A549 (cell line): ENCODE data around the gene GLP2R. TPM values are rescaled to one million over a fixed set of nuclear protein-coding genes. Genes with fewer than 3 reads are reported as not detected.
A peak's percentile ranks its signal among the peaks of the same experiment; 100 is the strongest.

Experiments used
- ATAC-seq, 2 experiments: fragments of 200-7000 bp in 1 of 2; fragments of >200 bp in 1 of 2; cut with Nextera tagmentation in 1 of 2; cut with Tn5 transposase in 1 of 2; 3 replicates each; pipeline versions ENCODE4 v1.8.0 to v1.9.1; 2018 to 2020; ENCODE audit warnings: mild to moderate bottlenecking in 1 of 2, moderate library complexity in 1 of 2
- CTCF ChIA-PET: fragments of 300-600 bp; sonication (Branson Sonifier 250); formaldehyde crosslinking; extraction: SDS; loops from one replicate; lab custom pipeline; 2021; ENCODE audit warnings: antibody characterized with exemption, inconsistent platforms; lab: Yijun Ruan, JAX
- POLR2A ChIA-PET: fragments of 350-600 bp; formaldehyde crosslinking; extraction: SDS; loops from one replicate; lab custom pipeline; 2021; ENCODE audit warnings: antibody characterized with exemption, inconsistent platforms; lab: Yijun Ruan, JAX
- DNase-seq, 2 experiments: peaks; one replicate each; pipeline versions ENCODE4 v3.0.0 to v3.0.0-alpha.2; 2011 to 2016; ENCODE audit warnings: low read depth in 1 of 2, low spot score in 1 of 2
- FAIRE-seq: peaks from 2 replicates; lab custom pipeline; 2011; peaks lifted over from hg19 to GRCh38; lab: Jason Lieb, UNC
- H3K27ac ChIP-seq, 2 experiments: fragments of >200 bp; sonication (Bioruptor Twin); formaldehyde crosslinking; 3 replicates each; pipeline ENCODE4 v1.5.1; 2016 to 2017
- H3K4me1 ChIP-seq: fragments of >200 bp; sonication (Bioruptor Twin); formaldehyde crosslinking; 3 replicates; pipeline ENCODE4 v1.6.1; 2016
- H3K4me2 ChIP-seq: fragments of >200 bp; sonication (Bioruptor Twin); formaldehyde crosslinking; 3 replicates; pipeline ENCODE4 v1.6.1; 2016
- H3K4me3 ChIP-seq: fragments of >200 bp; sonication (Bioruptor Twin); formaldehyde crosslinking; 3 replicates; pipeline ENCODE4 v1.5.1; 2016
- H3K9me3 ChIP-seq: fragments of >200 bp; sonication (Bioruptor Twin); formaldehyde crosslinking; 3 replicates; pipeline ENCODE4 v1.6.1; 2016
- BCL3 ChIP-seq: fragments of >200 bp; sonication (Bioruptor Twin); formaldehyde crosslinking; IDR thresholded peaks from 3 replicates; pipeline ENCODE4 v1.6.1; 2016
- CBX2 ChIP-seq: fragments of 200-600 bp; sonication (generic); IDR thresholded peaks from 2 replicates; pipeline ENCODE4 v1.6.1; 2016; ENCODE audit warnings: low read depth, mild to moderate bottlenecking, borderline replicate concordance
- CHD4 ChIP-seq: fragments of 200-600 bp; sonication (generic); IDR thresholded peaks from 2 replicates; pipeline ENCODE4 v1.6.1; 2016; ENCODE audit warnings: antibody characterized with exemption, mild to moderate bottlenecking, borderline replicate concordance
- EHMT2 ChIP-seq: fragments of 200-600 bp; sonication (generic); IDR thresholded peaks from 2 replicates; pipeline ENCODE4 v1.6.1; 2016; ENCODE audit warnings: antibody characterized with exemption, low read depth, mild to moderate bottlenecking, moderate library complexity
- FOSB ChIP-seq: fragments of 250-450 bp; sonication (Bioruptor Pico); IDR thresholded peaks from 2 replicates; pipeline ENCODE4 v1.5.0; 2020; ENCODE audit warnings: mild to moderate bottlenecking, moderate library complexity
- FOSL2 ChIP-seq, 2 experiments: fragments of 450-650 bp in 1 of 2; fragments of >200 bp in 1 of 2; sonication (Bioruptor Twin) in 1 of 2; formaldehyde crosslinking; IDR thresholded peaks; 2 replicates each; pipeline versions ENCODE4 v1.5.0 to v1.6.1; 2016 to 2020; ENCODE audit warnings: mild to moderate bottlenecking in 1 of 2, moderate library complexity in 1 of 2
- FOXS1 ChIP-seq: fragments of 250-450 bp; sonication (Bioruptor Pico); IDR thresholded peaks from 2 replicates; pipeline ENCODE4 v1.5.0; 2020; ENCODE audit warnings: mild to moderate bottlenecking, moderate library complexity
- GATA3 ChIP-seq: IDR thresholded peaks from 2 replicates; pipeline ENCODE4 v1.6.1; 2012; ENCODE audit warnings: borderline replicate concordance
- HEYL ChIP-seq: fragments of 250-450 bp; sonication (Bioruptor Pico); IDR thresholded peaks from 2 replicates; pipeline ENCODE4 v1.8.0; 2021; ENCODE audit warnings: mild to moderate bottlenecking, moderate library complexity
- NPAS2 ChIP-seq: fragments of 250-450 bp; sonication (Bioruptor Pico); IDR thresholded peaks from 2 replicates; pipeline ENCODE4 v1.8.0; 2022; ENCODE audit warnings: mild to moderate bottlenecking, moderate library complexity, borderline replicate concordance
- POLR2A ChIP-seq: IDR thresholded peaks from 2 replicates; pipeline ENCODE4 v1.6.1; 2012; ENCODE audit warnings: mild to moderate bottlenecking, low read length
- RAD21 ChIP-seq, 2 experiments: fragments of >200 bp in 1 of 2; sonication (Bioruptor Twin) in 1 of 2; formaldehyde crosslinking in 1 of 2; IDR thresholded peaks in 1 of 2; conservative IDR thresholded peaks in 1 of 2; 2 replicates in 1 of 2; 3 replicates in 1 of 2; pipeline ENCODE4 v1.6.1; 2012 to 2018; ENCODE audit warnings: inconsistent platforms in 1 of 2
- RCOR1 ChIP-seq: fragments of 150-350 bp; IDR thresholded peaks from 2 replicates; pipeline ENCODE4 v1.6.1; 2014; ENCODE audit warnings: antibody characterized with exemption, low read length, low read depth
- RFX5 ChIP-seq: fragments of 450-650 bp; IDR thresholded peaks from 2 replicates; pipeline ENCODE4 v1.7.1; 2014; ENCODE audit warnings: antibody characterized with exemption, mild to moderate bottlenecking, moderate library complexity
- TFCP2L1 ChIP-seq: fragments of 250-450 bp; sonication (Bioruptor Pico); IDR thresholded peaks from 2 replicates; pipeline ENCODE4 v1.5.0; 2021; ENCODE audit warnings: mild to moderate bottlenecking
- ZNF302 ChIP-seq: fragments of 250-450 bp; sonication (Bioruptor Pico); IDR thresholded peaks from 2 replicates; pipeline ENCODE4 v1.9.0; 2021; ENCODE audit warnings: inconsistent platforms, mild to moderate bottlenecking, moderate library complexity
- WGBS: methylation state at CpG from one replicate; pipeline ENCODE4 v1.1.6; 2017; ENCODE audit errors: missing lambda C conversion rate; 5-methylcytosine and 5-hydroxymethylcytosine counted together
- polyA plus RNA-seq, 4 experiments: library from polyadenylated mRNA; depleted of rRNA in 3 of 4; stranded (reverse); fragments of >200 nt; fragmentation: RNase III in 1 of 4; extraction: RNeasy Plus Mini Kit Qiagen cat#74134 plus additional on column Dnase treatment in 1 of 4; gene quantifications; 2 replicates in 3 of 4; 3 replicates in 1 of 4; pipeline ENCODE4 v1.2.3, GENCODE V29; 2011 to 2017
- TF ChIP-seq, protein P1 (sequence below): IDR thresholded peaks from 2 replicates; pipeline ENCODE4 v1.6.1; 2012
- TF ChIP-seq, protein P2 (sequence below): fragments of >200 bp; sonication (Bioruptor Twin); formaldehyde crosslinking; IDR thresholded peaks from 2 replicates; pipeline ENCODE4 v1.6.1; 2016
- TF ChIP-seq, protein P3 (sequence below): fragments of 200-600 bp; sonication (generic); IDR thresholded peaks from 2 replicates; pipeline ENCODE4 v1.6.1; 2016; ENCODE audit warnings: antibody characterized with exemption, mild to moderate bottlenecking, moderate library complexity

Gene GLP2R
- polyA plus RNA-seq, 2 of the 4 experiments (the other 2 are of a cell fraction), result 27.9 to 48.7 TPM

DNA sequence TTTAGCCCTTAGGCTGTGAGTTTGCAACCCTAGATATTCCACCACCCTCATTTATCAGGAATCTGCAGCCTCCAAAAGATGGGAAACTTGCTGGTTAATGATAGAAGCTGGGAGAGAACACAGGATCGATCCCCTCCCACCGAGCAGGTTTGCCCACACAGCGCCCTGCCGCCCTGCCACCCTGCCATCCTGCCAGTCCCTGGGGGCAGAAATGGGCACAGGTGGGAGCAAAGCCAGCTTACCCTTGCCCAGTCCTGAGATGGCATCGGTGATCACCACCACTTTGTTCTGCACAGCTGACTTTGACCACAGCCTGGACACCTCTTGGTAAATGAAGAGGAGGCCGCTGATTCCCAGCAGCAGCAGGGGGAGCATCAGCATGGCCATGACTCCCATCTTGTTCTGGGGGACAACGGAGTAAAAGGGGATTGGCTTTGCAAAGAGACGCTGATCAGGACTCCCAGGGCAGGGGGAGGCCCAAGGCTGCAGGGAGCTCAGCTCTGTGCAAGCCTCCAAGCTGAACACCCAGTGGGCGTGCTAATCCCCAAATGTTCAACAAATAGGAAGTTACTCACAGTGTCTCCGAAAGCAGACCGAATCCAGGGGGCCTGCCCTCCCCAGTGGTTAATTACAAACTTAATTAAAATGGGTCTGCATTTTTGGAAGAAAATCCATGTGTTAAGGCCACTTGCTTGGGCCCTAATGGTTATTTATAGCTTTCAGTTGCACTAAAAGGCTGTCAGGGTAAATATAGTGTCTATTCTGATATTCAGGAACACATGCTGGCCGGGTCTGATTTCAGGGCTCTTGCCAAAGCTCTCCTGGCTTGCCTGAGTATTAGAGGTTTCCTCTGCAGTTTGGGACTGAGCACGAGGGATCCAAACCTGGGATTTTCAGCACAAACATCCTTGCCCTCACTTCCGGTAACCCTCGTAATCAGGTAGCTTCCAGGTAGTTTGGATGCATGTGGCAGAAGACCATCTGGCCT lies 34.5 kb upstream of the GLP2R start, which contains the start of gene DHRS7C (continued):
- TF ChIP-seq EHMT2, result no peak

DNA sequence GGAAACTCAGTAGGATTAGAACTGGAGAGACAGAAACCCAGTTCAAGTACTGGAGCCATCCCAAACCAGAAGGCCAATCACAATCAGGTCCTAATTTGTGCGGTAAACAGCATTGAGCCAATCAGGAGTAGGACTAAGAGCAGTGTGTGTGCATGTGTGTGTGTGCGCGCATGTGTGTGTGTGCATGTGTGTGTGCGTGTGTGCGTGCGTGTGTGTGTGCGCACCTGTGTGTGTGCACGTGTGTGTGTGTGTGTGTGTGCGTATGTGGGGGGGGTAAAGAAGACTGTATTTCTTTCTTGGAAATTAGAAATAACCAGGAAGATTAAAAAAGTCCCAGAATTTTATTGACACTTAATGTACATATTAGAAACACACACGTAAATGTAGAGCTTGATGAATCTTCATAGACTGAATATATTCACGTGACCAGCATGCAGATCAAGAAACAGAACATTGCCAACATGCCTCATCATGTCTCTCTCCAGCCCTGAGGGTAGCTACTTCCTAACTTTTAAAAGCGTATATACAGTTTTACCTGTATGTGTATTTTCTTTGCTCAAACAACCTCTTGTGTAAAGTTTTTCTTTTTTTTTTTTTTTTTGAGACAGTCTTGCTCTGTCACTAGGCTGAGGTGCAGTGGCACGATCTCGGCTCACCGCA lies 33.4 kb upstream of the GLP2R start:
- ATAC-seq (no peak), FAIRE-seq (no peak), DNase-seq (no peak)
- TF ChIP-seq, protein P1, sequence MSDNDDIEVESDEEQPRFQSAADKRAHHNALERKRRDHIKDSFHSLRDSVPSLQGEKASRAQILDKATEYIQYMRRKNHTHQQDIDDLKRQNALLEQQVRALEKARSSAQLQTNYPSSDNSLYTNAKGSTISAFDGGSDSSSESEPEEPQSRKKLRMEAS, result no peak
- no peak for TF ChIP-seq RFX5
- Histone ChIP-seq H3K27ac (no peak overlapping the region), H3K9me3 (no peaks in the 10 kb centered on the region), H3K4me2 (no peak overlapping the region), H3K4me1 (no peaks in the 10 kb centered on the region), H3K4me3 (no peak overlapping the region)
- POLR2A ChIA-PET, result no interaction called here
- CTCF ChIA-PET, result interaction anchor here (0.6 to 2.3 kb wide), 7 partner anchors 16 to 1382 kb away, joined by 3 to 10 read pairs (median 3); no protein-coding TSS in a partner anchor
- 93% methylated on average over 15 of the region's 15 CpGs for WGBS

- H3K9me3 ChIP-seq, result no peaks in the 10 kb centered on the region
- FAIRE-seq (no peak), DNase-seq (peak in 1 of 2 experiments; percentile 48), ATAC-seq (peak in 1 of 2 experiments; percentile 35; a peak in 1 of 6 replicates)
- CTCF ChIA-PET, result interaction anchor here (0.8 to 3.7 kb wide), 4 partner anchors 44 to 131 kb away, joined by 3 to 11 read pairs (median 3); no protein-coding TSS in a partner anchor
- 68% methylated on average over 3 of the region's 3 CpGs for WGBS
- H3K4me1 ChIP-seq, result peaks cover 14% of the 10 kb centered on the region
- peak in 1 of 2 experiments; percentile 56; a peak in 2 of 5 replicates for TF ChIP-seq RAD21 (conservative IDR thresholded peaks at IDR 0.05 in 1 of 2, IDR thresholded peaks at IDR 0.05 in 1 of 2)
- no peak for TF ChIP-seq CBX2
- peak overlapping the region; percentile 12 to 89; a peak in 4 of 6 replicates for H3K27ac ChIP-seq
- H3K4me2 ChIP-seq, result no peak overlapping the region
- POLR2A ChIA-PET, result interaction anchor here (0.6 kb wide), 1 partner anchor 18 kb away, joined by 3 read pairs; no protein-coding TSS in a partner anchor
- H3K4me3 ChIP-seq, result no peak overlapping the region
Measured at GRCh38 chr17:9798008-9798407, 27.7 kb upstream of the GLP2R start.

DNA sequence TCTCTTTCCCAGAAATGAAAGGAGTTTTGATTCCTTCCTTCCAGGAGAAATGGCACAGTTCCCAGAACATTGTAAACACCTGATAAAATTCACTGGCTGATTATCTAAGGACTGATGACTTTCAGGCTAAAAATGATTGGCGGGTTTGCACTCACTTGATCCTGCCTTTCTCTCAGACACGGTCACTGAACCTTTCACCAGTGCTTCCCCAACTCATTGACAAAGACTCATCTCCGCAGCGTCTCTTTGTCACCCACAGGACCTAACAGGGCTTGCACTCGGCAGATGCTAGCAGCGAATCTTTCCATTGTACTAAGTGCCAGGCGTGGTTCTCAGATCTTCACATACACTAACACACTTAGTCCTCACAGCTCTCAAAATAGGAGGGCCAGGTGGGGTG lies 27.0 kb upstream of the GLP2R start:
- no peaks in the 10 kb centered on the region for H3K9me3 ChIP-seq
- H3K4me1 ChIP-seq, result peaks cover 15% of the 10 kb centered on the region
- H3K4me2 ChIP-seq, result no peak overlapping the region
- no peak overlapping the region for H3K4me3 ChIP-seq
- TF ChIP-seq BCL3 (no peak), CHD4 (no peak), RCOR1 (no peak), FOSL2 (IDR thresholded peaks at IDR 0.05) (no peak), FOSL2 (CRISPR knock-in tag; IDR thresholded peaks at IDR 0.05) (no peak), TFCP2L1 (CRISPR knock-in tag) (no peak), HEYL (CRISPR knock-in tag) (no peak), GATA3 (no peak), NPAS2 (CRISPR knock-in tag) (no peak), ZNF302 (CRISPR knock-in tag) (no peak), POLR2A (no peak), FOSB (CRISPR knock-in tag) (no peak), FOXS1 (CRISPR knock-in tag) (no peak)
- TF ChIP-seq, protein P2, sequence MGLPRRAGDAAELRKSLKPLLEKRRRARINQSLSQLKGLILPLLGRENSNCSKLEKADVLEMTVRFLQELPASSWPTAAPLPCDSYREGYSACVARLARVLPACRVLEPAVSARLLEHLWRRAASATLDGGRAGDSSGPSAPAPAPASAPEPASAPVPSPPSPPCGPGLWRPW, result no peak
- TF ChIP-seq, protein P3, sequence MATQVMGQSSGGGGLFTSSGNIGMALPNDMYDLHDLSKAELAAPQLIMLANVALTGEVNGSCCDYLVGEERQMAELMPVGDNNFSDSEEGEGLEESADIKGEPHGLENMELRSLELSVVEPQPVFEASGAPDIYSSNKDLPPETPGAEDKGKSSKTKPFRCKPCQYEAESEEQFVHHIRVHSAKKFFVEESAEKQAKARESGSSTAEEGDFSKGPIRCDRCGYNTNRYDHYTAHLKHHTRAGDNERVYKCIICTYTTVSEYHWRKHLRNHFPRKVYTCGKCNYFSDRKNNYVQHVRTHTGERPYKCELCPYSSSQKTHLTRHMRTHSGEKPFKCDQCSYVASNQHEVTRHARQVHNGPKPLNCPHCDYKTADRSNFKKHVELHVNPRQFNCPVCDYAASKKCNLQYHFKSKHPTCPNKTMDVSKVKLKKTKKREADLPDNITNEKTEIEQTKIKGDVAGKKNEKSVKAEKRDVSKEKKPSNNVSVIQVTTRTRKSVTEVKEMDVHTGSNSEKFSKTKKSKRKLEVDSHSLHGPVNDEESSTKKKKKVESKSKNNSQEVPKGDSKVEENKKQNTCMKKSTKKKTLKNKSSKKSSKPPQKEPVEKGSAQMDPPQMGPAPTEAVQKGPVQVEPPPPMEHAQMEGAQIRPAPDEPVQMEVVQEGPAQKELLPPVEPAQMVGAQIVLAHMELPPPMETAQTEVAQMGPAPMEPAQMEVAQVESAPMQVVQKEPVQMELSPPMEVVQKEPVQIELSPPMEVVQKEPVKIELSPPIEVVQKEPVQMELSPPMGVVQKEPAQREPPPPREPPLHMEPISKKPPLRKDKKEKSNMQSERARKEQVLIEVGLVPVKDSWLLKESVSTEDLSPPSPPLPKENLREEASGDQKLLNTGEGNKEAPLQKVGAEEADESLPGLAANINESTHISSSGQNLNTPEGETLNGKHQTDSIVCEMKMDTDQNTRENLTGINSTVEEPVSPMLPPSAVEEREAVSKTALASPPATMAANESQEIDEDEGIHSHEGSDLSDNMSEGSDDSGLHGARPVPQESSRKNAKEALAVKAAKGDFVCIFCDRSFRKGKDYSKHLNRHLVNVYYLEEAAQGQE, result no peak
- TF ChIP-seq, all 56 proteins: peak for 0
- FAIRE-seq (no peak), ATAC-seq (no peak), DNase-seq (no peak)
- H3K27ac ChIP-seq, result peak overlapping the region; percentile 12 to 89; a peak in 4 of 6 replicates
- CTCF ChIA-PET, result interaction anchor here (0.7 to 3.7 kb wide), 5 partner anchors 43 to 147 kb away, joined by 3 to 11 read pairs (median 4); no protein-coding TSS in a partner anchor
- WGBS, result 86% methylated on average over 7 of the region's 7 CpGs
- POLR2A ChIA-PET, result no interaction called here
